Measurements from ENCODE around the gene MMP14.

GRCh38 chr14:22852599-22852939 is 16.2 kb downstream of the MMP14 start:
- TF ChIP-seq CTCF (IDR thresholded peaks at IDR 0.05) (no peak), EP300 (IDR thresholded peaks at IDR 0.05) (no peak), POLR2AphosphoS5 (IDR thresholded peaks at IDR 0.05) (no peak), POLR2A (IDR thresholded peaks at IDR 0.05) (no peak)

Measured in suprapubic skin (tissue), 4 donors.